HepG2 (cell line): ENCODE results near the gene OR10A2.

Experiments
- BATF2 ChIP-seq: sonication (generic); formaldehyde crosslinking; IDR thresholded peaks from 2 replicates; pipeline ENCODE4 v1.8.0; 2022; ENCODE audit warnings: mild to moderate bottlenecking, missing genetic modification reagents, moderate library complexity
- GABPA ChIP-seq, 2 experiments: IDR thresholded peaks; 2 replicates each; pipeline ENCODE4 v1.6.1; 2011 to 2016; ENCODE audit warnings: low read depth in 2 of 2, low read length in 1 of 2, missing biosample characterization in 1 of 2, missing genetic modification characterization in 1 of 2
- HDAC2 ChIP-seq: sonication (generic); formaldehyde crosslinking; IDR thresholded peaks from 2 replicates; pipeline ENCODE4 v1.4.0; 2020; ENCODE audit warnings: missing genetic modification reagents
- MBNL3 ChIP-seq: fragments of 250-450 bp; sonication (Bioruptor Pico); conservative IDR thresholded peaks from 2 replicates; pipeline ENCODE4 v1.8.0; 2022; ENCODE audit warnings: mild to moderate bottlenecking, inconsistent platforms
- MLX ChIP-seq: IDR thresholded peaks from 2 replicates; pipeline ENCODE4 v1.6.1; 2016
- POLR2AphosphoS2 ChIP-seq: IDR thresholded peaks from 2 replicates; pipeline ENCODE4 v1.6.1; 2011; ENCODE audit warnings: low read depth, low read length, improper control_type of control experiment
- SAFB2 ChIP-seq: sonication (generic); formaldehyde crosslinking; IDR thresholded peaks from 2 replicates; pipeline ENCODE4 v1.5.1; 2020; ENCODE audit warnings: missing genetic modification reagents, low read depth, mild to moderate bottlenecking, borderline replicate concordance
- SIX1 ChIP-seq: sonication (generic); formaldehyde crosslinking; IDR thresholded peaks from 2 replicates; pipeline ENCODE4 v1.4.0; 2020; ENCODE audit warnings: missing genetic modification reagents, borderline replicate concordance
- SRF ChIP-seq: IDR thresholded peaks from 2 replicates; pipeline ENCODE4 v1.6.1; 2011; ENCODE audit warnings: mild to moderate bottlenecking, low read depth, low read length, moderate library complexity
- ZBTB21 ChIP-seq: sonication (generic); formaldehyde crosslinking; IDR thresholded peaks from 2 replicates; pipeline ENCODE4 v1.4.0; 2020; ENCODE audit warnings: missing genetic modification reagents
- ZNF274 ChIP-seq: sonication (generic); formaldehyde crosslinking; IDR thresholded peaks from 2 replicates; pipeline ENCODE4 v1.5.1; 2020; ENCODE audit warnings: mild to moderate bottlenecking, missing genetic modification reagents
- TF ChIP-seq, protein P1 (sequence below): sonication (generic); formaldehyde crosslinking; IDR thresholded peaks from 2 replicates; pipeline ENCODE4 v1.5.0; 2020; ENCODE audit warnings: mild to moderate bottlenecking, missing genetic modification reagents, moderate library complexity
- TF ChIP-seq, protein P2 (sequence below): sonication (generic); formaldehyde crosslinking; IDR thresholded peaks from 2 replicates; pipeline ENCODE4 v1.8.0; 2022; ENCODE audit warnings: mild to moderate bottlenecking, missing genetic modification reagents
- TF ChIP-seq, protein P3 (sequence below): sonication (generic); formaldehyde crosslinking; IDR thresholded peaks from 2 replicates; pipeline ENCODE4 v1.5.0; 2020; ENCODE audit warnings: missing genetic modification reagents

DNA sequence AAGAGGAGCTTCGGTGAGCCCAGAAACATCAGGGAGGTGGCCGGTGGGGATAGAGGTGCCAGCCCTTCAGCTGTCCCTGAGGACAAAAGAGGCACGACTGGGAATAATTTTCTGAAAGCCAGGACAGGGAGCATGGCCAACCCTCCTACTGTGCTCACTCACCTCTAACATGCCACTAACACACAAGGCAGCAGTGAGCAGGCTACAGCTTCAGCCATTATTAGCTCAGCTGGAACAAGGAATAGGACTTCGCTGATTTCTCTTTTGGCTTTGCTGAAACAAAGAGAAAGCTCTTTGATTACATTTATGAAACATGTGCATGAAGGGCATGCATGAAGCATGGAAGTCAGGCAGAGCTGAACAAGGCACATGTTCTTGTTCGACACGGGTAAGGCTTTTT is 29.5 kb upstream of the OR10A2 start:
- TF ChIP-seq, protein P1, sequence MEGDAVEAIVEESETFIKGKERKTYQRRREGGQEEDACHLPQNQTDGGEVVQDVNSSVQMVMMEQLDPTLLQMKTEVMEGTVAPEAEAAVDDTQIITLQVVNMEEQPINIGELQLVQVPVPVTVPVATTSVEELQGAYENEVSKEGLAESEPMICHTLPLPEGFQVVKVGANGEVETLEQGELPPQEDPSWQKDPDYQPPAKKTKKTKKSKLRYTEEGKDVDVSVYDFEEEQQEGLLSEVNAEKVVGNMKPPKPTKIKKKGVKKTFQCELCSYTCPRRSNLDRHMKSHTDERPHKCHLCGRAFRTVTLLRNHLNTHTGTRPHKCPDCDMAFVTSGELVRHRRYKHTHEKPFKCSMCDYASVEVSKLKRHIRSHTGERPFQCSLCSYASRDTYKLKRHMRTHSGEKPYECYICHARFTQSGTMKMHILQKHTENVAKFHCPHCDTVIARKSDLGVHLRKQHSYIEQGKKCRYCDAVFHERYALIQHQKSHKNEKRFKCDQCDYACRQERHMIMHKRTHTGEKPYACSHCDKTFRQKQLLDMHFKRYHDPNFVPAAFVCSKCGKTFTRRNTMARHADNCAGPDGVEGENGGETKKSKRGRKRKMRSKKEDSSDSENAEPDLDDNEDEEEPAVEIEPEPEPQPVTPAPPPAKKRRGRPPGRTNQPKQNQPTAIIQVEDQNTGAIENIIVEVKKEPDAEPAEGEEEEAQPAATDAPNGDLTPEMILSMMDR (CRISPR knock-in tag): no peak
- TF ChIP-seq, protein P2, sequence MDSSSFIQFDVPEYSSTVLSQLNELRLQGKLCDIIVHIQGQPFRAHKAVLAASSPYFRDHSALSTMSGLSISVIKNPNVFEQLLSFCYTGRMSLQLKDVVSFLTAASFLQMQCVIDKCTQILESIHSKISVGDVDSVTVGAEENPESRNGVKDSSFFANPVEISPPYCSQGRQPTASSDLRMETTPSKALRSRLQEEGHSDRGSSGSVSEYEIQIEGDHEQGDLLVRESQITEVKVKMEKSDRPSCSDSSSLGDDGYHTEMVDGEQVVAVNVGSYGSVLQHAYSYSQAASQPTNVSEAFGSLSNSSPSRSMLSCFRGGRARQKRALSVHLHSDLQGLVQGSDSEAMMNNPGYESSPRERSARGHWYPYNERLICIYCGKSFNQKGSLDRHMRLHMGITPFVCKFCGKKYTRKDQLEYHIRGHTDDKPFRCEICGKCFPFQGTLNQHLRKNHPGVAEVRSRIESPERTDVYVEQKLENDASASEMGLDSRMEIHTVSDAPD: no peak
- TF ChIP-seq SAFB2 (CRISPR knock-in tag) (no peak), BATF2 (no peak), SIX1 (CRISPR knock-in tag) (no peak), HDAC2 (CRISPR knock-in tag) (no peak), ZBTB21 (CRISPR knock-in tag) (no peak), MBNL3 (CRISPR knock-in tag) (no peak), ZNF274 (CRISPR knock-in tag) (no peak), MLX (CRISPR knock-in tag) (no peak), POLR2AphosphoS2 (no peak), SRF (no peak), GABPA (IDR thresholded peaks at IDR 0.05; ENCODE audit: low read depth, low read length) (no peak), GABPA (CRISPR knock-in tag; IDR thresholded peaks at IDR 0.05; ENCODE audit: low read depth) (no peak)
- TF ChIP-seq, protein P3, sequence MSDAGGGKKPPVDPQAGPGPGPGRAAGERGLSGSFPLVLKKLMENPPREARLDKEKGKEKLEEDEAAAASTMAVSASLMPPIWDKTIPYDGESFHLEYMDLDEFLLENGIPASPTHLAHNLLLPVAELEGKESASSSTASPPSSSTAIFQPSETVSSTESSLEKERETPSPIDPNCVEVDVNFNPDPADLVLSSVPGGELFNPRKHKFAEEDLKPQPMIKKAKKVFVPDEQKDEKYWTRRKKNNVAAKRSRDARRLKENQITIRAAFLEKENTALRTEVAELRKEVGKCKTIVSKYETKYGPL (CRISPR knock-in tag): no peak
